BJ (cell line): ENCODE data around the gene MAP3K15. TPM values are rescaled to one million over a fixed set of nuclear protein-coding genes. Genes with fewer than 3 reads are reported as not detected.
"Not testable (repeated sequence)": the region's sequence is repeated elsewhere in the genome, so short reads cannot be mapped to it uniquely, and the experiment has no call there.

Source experiments
- CTCF ChIA-PET: fragments of 350-600 bp; formaldehyde crosslinking; extraction: SDS; loops from one replicate; lab custom pipeline; 2021; ENCODE audit warnings: antibody characterized with exemption, inconsistent platforms; lab: Yijun Ruan, JAX
- POLR2A ChIA-PET: fragments of 300-600 bp; sonication (Branson Sonifier 250); formaldehyde crosslinking; extraction: SDS; loops from one replicate; lab custom pipeline; 2021; ENCODE audit warnings: antibody characterized with exemption; lab: Charles Lee
- DNase-seq: peaks from one replicate; pipeline ENCODE4 v3.0.0-alpha.2; 2011; ENCODE audit warnings: low read depth
- H3K27me3 ChIP-seq: 2 replicates; pipeline ENCODE4 v1.6.0; 2011; ENCODE audit warnings: low read length; ENCODE audit not compliant: control insufficient read depth, insufficient read depth
- H3K36me3 ChIP-seq: 2 replicates; pipeline ENCODE4 v1.5.1; 2011; ENCODE audit warnings: low read length; ENCODE audit not compliant: control insufficient read depth, insufficient read depth
- H3K4me3 ChIP-seq: 2 replicates; pipeline ENCODE4 v1.5.1; 2011; ENCODE audit warnings: low read depth, mild to moderate bottlenecking, control low read depth, low read length
- CTCF ChIP-seq: IDR thresholded peaks from 2 replicates; pipeline ENCODE4 v1.5.1; 2011; ENCODE audit warnings: low read depth, mild to moderate bottlenecking, control low read depth, inconsistent platforms, low read length, moderate library complexity; ENCODE audit not compliant: insufficient read depth
- polyA plus RNA-seq: library from polyadenylated mRNA; depleted of rRNA; stranded (reverse); fragments of >200 nt; gene quantifications from 2 replicates; pipeline ENCODE4 v1.2.3, GENCODE V29; 2011

The MAP3K15 gene
- polyA plus RNA-seq, 1 experiment = 0.04 TPM

DNA sequence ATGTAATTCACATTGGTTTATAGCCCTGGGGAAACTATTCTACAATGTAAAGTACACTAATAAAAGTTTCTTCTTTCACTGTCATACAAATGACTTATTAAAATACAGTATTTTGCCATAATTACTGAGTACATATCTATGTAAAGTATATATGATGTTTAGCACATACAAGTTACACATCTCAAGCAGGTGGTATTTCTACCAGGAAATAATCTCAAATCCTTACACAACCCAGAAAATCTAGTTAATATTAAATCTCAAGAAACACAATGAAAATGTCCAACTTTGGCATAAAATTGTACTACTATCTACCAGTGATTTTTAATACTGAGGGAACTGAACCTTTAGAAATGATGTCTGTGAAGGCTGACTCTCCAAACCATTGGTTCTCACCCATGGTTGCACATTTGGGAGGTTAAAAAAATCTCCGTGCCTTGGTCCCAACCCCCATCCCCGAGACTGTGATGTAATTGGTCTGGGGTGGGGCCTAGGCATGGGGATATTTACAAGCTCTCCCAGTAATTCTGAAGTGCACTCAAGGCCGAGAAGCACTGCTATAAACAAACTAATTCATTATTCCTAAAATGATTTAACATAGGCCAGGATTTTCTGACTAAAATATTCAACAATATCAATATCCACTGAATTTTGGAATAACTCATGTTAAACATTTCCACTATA is 27.6 kb downstream of the MAP3K15 start:
- ChIA-PET POLR2A (no interaction called here), CTCF (interaction anchor here (0.6 kb wide), 1 partner anchor 48 kb away, joined by 3 read pairs; no protein-coding TSS in a partner anchor)
- TF ChIP-seq CTCF = no peak
- no peak for DNase-seq
- Histone ChIP-seq H3K4me3 (no peak overlapping the region), H3K36me3 (no peaks in the 10 kb centered on the region), H3K27me3 (no peaks in the 10 kb centered on the region)

DNA sequence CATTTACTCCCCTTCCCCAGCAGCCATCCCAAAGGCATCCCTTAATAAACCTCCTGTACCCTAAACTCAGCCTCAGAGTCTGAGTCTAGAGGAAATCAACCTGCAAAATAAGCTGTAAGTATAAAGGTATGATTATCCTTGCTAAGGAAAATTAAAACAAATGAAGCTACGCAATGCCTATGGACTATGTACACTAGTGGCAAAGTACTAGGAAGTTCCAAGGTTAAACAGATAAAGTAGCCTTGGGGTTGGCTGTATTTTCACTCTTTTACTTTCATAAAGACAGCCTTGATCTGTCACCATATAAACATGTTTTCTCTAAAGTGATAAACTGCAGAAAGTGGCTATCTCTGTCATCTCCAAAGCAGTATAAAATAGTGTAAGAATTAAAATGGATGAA is 35.9 kb downstream of the MAP3K15 start:
- TF ChIP-seq CTCF = no peak
- no peak for DNase-seq
- POLR2A ChIA-PET = no interaction called here
- CTCF ChIA-PET = no interaction called here
- H3K36me3 ChIP-seq = no peaks in the 10 kb centered on the region
- no peaks in the 10 kb centered on the region for H3K27me3 ChIP-seq
- no peak overlapping the region for H3K4me3 ChIP-seq

GRCh38 chrX:19468383-19468782 is 46.9 kb downstream of the MAP3K15 start:
- H3K27me3 ChIP-seq, CTCF ChIA-PET, DNase-seq, H3K4me3 ChIP-seq, H3K36me3 ChIP-seq, POLR2A ChIA-PET: not testable (repeated sequence)

DNA sequence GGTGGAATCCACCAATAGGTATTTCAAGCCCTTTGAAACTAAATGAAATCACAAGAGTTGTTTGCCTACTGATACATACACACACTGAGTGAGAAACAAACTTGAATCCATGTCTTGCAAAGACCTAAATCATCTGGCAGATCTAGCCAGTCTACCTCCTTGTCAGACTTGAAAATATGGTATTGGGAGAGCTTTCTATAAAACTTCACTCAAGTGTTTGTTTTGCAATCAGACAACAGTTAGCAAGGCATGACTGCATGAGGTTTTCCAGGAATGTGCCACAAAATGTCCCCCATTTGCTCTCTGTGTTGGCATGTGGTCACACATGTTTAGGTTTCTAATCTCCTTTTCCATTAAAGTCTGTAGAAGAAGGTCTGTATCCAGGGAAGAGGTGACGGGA is 52.4 kb downstream of the MAP3K15 start:
- TF ChIP-seq CTCF = no peak
- ChIA-PET POLR2A (no interaction called here), CTCF (no interaction called here)
- no peaks in the 10 kb centered on the region for H3K27me3 ChIP-seq
- H3K4me3 ChIP-seq = no peak overlapping the region
- DNase-seq = no peak
- H3K36me3 ChIP-seq = no peaks in the 10 kb centered on the region

- no peak for TF ChIP-seq CTCF
- POLR2A ChIA-PET = no interaction called here
- no peaks in the 10 kb centered on the region for H3K27me3 ChIP-seq
- H3K36me3 ChIP-seq = no peaks in the 10 kb centered on the region
- CTCF ChIA-PET = no interaction called here
- H3K4me3 ChIP-seq = no peak overlapping the region
- no peak for DNase-seq
These were observed 53.1 kb downstream of the MAP3K15 start for GRCh38 chrX:19462231-19462630.

DNA sequence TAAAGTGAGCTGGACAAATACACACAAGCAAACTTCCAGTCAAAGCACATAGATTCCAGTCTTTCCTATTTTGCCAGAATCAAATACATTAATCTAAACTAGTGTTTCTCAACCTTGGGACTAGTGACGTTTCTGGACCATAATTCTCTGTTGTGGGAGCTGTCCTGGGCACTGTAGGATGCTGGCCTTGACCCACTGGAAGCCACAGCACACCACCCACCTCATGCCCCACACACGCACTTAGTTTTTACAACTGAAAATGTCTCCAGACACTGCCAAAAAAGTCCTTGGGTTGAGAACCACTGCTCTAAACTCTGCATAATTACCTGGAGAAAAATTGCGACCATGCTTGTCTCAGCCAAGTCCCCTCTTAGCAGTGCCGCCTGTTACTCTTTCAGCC is 57.6 kb downstream of the MAP3K15 start:
- ChIA-PET POLR2A (no interaction called here), CTCF (no interaction called here)
- DNase-seq = no peak
- no peaks in the 10 kb centered on the region for H3K27me3 ChIP-seq
- no peak overlapping the region for H3K4me3 ChIP-seq
- no peak for TF ChIP-seq CTCF
- H3K36me3 ChIP-seq = no peaks in the 10 kb centered on the region
